Ectodermal cell (in vitro differentiated cells): ENCODE data around the gene KCNJ16.

Experiments
- H3K27ac ChIP-seq: 2 replicates; pipeline ENCODE4 v1.7.0; 2013; ENCODE audit warnings: mild to moderate bottlenecking, low read depth, low read length; ENCODE audit not compliant: insufficient read depth, poor library complexity, severe bottlenecking
- H3K27me3 ChIP-seq: 2 replicates; pipeline ENCODE4 v1.7.0; 2013; ENCODE audit warnings: mild to moderate bottlenecking, low read length; ENCODE audit not compliant: insufficient read depth, control insufficient read depth, poor library complexity, severe bottlenecking
- H3K36me3 ChIP-seq: one replicate; pipeline ENCODE4 v1.7.0; 2013; ENCODE audit warnings: low read length; ENCODE audit not compliant: control insufficient read depth, insufficient read depth
- H3K4me1 ChIP-seq: one replicate; pipeline ENCODE4 v1.7.0; 2013; ENCODE audit warnings: low read length; ENCODE audit not compliant: control insufficient read depth, insufficient read depth
- H3K4me3 ChIP-seq: 2 replicates; pipeline ENCODE4 v1.7.0; 2013; ENCODE audit warnings: low read depth, low read length, control low read depth; ENCODE audit not compliant: insufficient read depth
- H3K9me3 ChIP-seq: 2 replicates; pipeline ENCODE4 v1.7.0; 2013; ENCODE audit warnings: mild to moderate bottlenecking, low read length, moderate library complexity; ENCODE audit not compliant: control insufficient read depth
- WGBS, 2 experiments: methylation state at CpG; one replicate each; pipeline ENCODE4 v1.1.7; 2013; ENCODE audit warnings: missing lambda C conversion rate in 2 of 2; 5-methylcytosine and 5-hydroxymethylcytosine counted together

Gene KCNJ16

GRCh38 chr17:70106551-70106950 lies 31.5 kb downstream of the KCNJ16 start:
- no peaks in the 10 kb centered on the region for H3K27me3 ChIP-seq
- no peaks in the 10 kb centered on the region for H3K4me1 ChIP-seq
- no peaks in the 10 kb centered on the region for H3K36me3 ChIP-seq
- H3K4me3 ChIP-seq = no peak overlapping the region
- H3K27ac ChIP-seq = no peak overlapping the region
- no peaks in the 10 kb centered on the region for H3K9me3 ChIP-seq
- 91 to 96% methylated on average over 3 of the region's 3 CpGs for WGBS, 2 experiments

- Histone ChIP-seq H3K27ac (no peak overlapping the region), H3K4me3 (no peak overlapping the region), H3K36me3 (no peaks in the 10 kb centered on the region), H3K27me3 (no peaks in the 10 kb centered on the region), H3K4me1 (no peaks in the 10 kb centered on the region), H3K9me3 (no peaks in the 10 kb centered on the region)
Measured at GRCh38 chr17:70107441-70107840, 32.4 kb downstream of the KCNJ16 start.

- H3K27ac ChIP-seq = no peak overlapping the region
- H3K36me3 ChIP-seq = no peaks in the 10 kb centered on the region
- no peaks in the 10 kb centered on the region for H3K27me3 ChIP-seq
- no peak overlapping the region for H3K4me3 ChIP-seq
- no peaks in the 10 kb centered on the region for H3K9me3 ChIP-seq
- no peaks in the 10 kb centered on the region for H3K4me1 ChIP-seq
- WGBS, 2 experiments = 93 to 97% methylated on average over 5 to 6 of the region's 6 CpGs
Measured at GRCh38 chr17:70107904-70108565, 33.0 kb downstream of the KCNJ16 start.

- H3K36me3 ChIP-seq = no peaks in the 10 kb centered on the region
- H3K27me3 ChIP-seq = no peaks in the 10 kb centered on the region
- no peak overlapping the region for H3K4me3 ChIP-seq
- no peaks in the 10 kb centered on the region for H3K9me3 ChIP-seq
- H3K27ac ChIP-seq = no peak overlapping the region
- WGBS, 2 experiments = 84 to 88% methylated on average over 3 of the region's 3 CpGs
- no peaks in the 10 kb centered on the region for H3K4me1 ChIP-seq
Measured at GRCh38 chr17:70109497-70109896, 34.5 kb downstream of the KCNJ16 start.

GRCh38 chr17:70110443-70110880 lies 35.4 kb downstream of the KCNJ16 start:
- Histone ChIP-seq H3K27ac (no peak overlapping the region), H3K36me3 (no peaks in the 10 kb centered on the region), H3K4me3 (no peak overlapping the region), H3K4me1 (no peaks in the 10 kb centered on the region), H3K9me3 (no peaks in the 10 kb centered on the region), H3K27me3 (no peaks in the 10 kb centered on the region)
- WGBS, 2 experiments = 89 to 96% methylated on average over 6 to 7 of the region's 7 CpGs

- Histone ChIP-seq H3K27ac (no peak overlapping the region), H3K4me3 (no peak overlapping the region), H3K27me3 (no peaks in the 10 kb centered on the region), H3K4me1 (no peaks in the 10 kb centered on the region), H3K36me3 (no peaks in the 10 kb centered on the region), H3K9me3 (no peaks in the 10 kb centered on the region)
- 92 to 96% methylated on average over 4 of the region's 4 CpGs for WGBS, 2 experiments
Measured at GRCh38 chr17:70111201-70111600, 36.2 kb downstream of the KCNJ16 start.

GRCh38 chr17:70114405-70114804 lies 39.4 kb downstream of the KCNJ16 start:
- 99 to 100% methylated on average over 2 of the region's 2 CpGs for WGBS, 2 experiments
- H3K27ac ChIP-seq = no peak overlapping the region
- H3K4me1 ChIP-seq = no peaks in the 10 kb centered on the region
- no peaks in the 10 kb centered on the region for H3K27me3 ChIP-seq
- H3K36me3 ChIP-seq = no peaks in the 10 kb centered on the region
- H3K4me3 ChIP-seq = no peak overlapping the region
- H3K9me3 ChIP-seq = no peaks in the 10 kb centered on the region

GRCh38 chr17:70115126-70115525 lies 40.1 kb downstream of the KCNJ16 start:
- Histone ChIP-seq H3K9me3 (no peaks in the 10 kb centered on the region), H3K27ac (no peak overlapping the region), H3K4me1 (no peaks in the 10 kb centered on the region), H3K4me3 (no peak overlapping the region), H3K27me3 (no peaks in the 10 kb centered on the region), H3K36me3 (no peaks in the 10 kb centered on the region)

GRCh38 chr17:70116919-70117318 lies 41.9 kb downstream of the KCNJ16 start:
- Histone ChIP-seq H3K4me3 (no peak overlapping the region), H3K4me1 (no peaks in the 10 kb centered on the region), H3K27me3 (no peaks in the 10 kb centered on the region), H3K36me3 (no peaks in the 10 kb centered on the region), H3K27ac (no peak overlapping the region), H3K9me3 (no peaks in the 10 kb centered on the region)
- WGBS, 2 experiments = 89 to 90% methylated on average over 3 of the region's 3 CpGs

- H3K27me3 ChIP-seq = no peaks in the 10 kb centered on the region
- no peaks in the 10 kb centered on the region for H3K4me1 ChIP-seq
- WGBS, 2 experiments = 90 to 97% methylated on average over 1 of the region's 1 CpG
- H3K36me3 ChIP-seq = no peaks in the 10 kb centered on the region
- H3K4me3 ChIP-seq = no peak overlapping the region
- no peak overlapping the region for H3K27ac ChIP-seq
- no peaks in the 10 kb centered on the region for H3K9me3 ChIP-seq
Measured at GRCh38 chr17:70119545-70119944, 44.5 kb downstream of the KCNJ16 start.

- H3K36me3 ChIP-seq = no peaks in the 10 kb centered on the region
- no peak overlapping the region for H3K27ac ChIP-seq
- no peaks in the 10 kb centered on the region for H3K27me3 ChIP-seq
- no peaks in the 10 kb centered on the region for H3K4me1 ChIP-seq
- 90 to 96% methylated on average over 2 of the region's 2 CpGs for WGBS, 2 experiments
- no peaks in the 10 kb centered on the region for H3K9me3 ChIP-seq
- H3K4me3 ChIP-seq = no peak overlapping the region
Measured at GRCh38 chr17:70119983-70120382, 45.0 kb downstream of the KCNJ16 start.
